ENCODE data around the gene FASTKD1.
"Not testable (repeated sequence)": the region's sequence is repeated elsewhere in the genome, so short reads cannot be mapped to it uniquely, and the experiment has no call there.

The FASTKD1 gene

GRCh38 chr2:169573160-169573973 is at the start of gene FASTKD1:
Gene FASTKD1 (minus strand): TSS chr2:169573865. CDS start chr2:169572029, 1,836 bp downstream.
- no peaks in the 10 kb centered on the region for H3K4me1 ChIP-seq (ENCODE audit: insufficient read depth, insufficient read length)
- peak within 1 kb of the TSS; percentile 79 for H3K4me3 ChIP-seq (ENCODE audit: insufficient read length, low read depth)
- H3K36me3 ChIP-seq (ENCODE audit: insufficient read depth, insufficient read length, low read length) = peaks cover 18% of the 10 kb centered on the region
- DNase-seq (ENCODE audit: low read depth, low spot score) = peak; percentile 88
- peak within 1 kb of the TSS; percentile 90 for H3K9ac ChIP-seq (ENCODE audit: insufficient read length, low read depth)
- H3K9me3 ChIP-seq (ENCODE audit: insufficient read depth, low read length) = peaks cover 5% of the 10 kb centered on the region; the same call in 1 of the 2 replicates
- H3K27me3 ChIP-seq (ENCODE audit: insufficient read depth, insufficient read length) = no peaks in the 10 kb centered on the region
- TF ChIP-seq YY1 (IDR thresholded peaks at IDR 0.05; ENCODE audit: insufficient read depth, insufficient read length) = peak; percentile 58
- no peak for TF ChIP-seq SUZ12 (IDR thresholded peaks at IDR 0.05; ENCODE audit: extremely low read depth, insufficient read depth, insufficient read length)
- no peak for TF ChIP-seq ZNF274 (IDR thresholded peaks at IDR 0.05; ENCODE audit: low read depth, low read length)

- Histone ChIP-seq H3K36me3 (ENCODE audit: insufficient read depth, insufficient read length, low read length) (peaks cover 32% of the 10 kb centered on the region), H3K4me3 (ENCODE audit: insufficient read length, low read depth) (no peak overlapping the region), H3K9ac (ENCODE audit: insufficient read length, low read depth) (no peak overlapping the region), H3K27me3 (ENCODE audit: insufficient read depth, insufficient read length) (no peaks in the 10 kb centered on the region), H3K4me1 (ENCODE audit: insufficient read depth, insufficient read length) (no peaks in the 10 kb centered on the region), H3K9me3 (ENCODE audit: insufficient read depth, low read length) (no peaks in the 10 kb centered on the region)
- no peak for TF ChIP-seq SUZ12 (IDR thresholded peaks at IDR 0.05; ENCODE audit: extremely low read depth, insufficient read depth, insufficient read length)
- no peak for TF ChIP-seq YY1 (IDR thresholded peaks at IDR 0.05; ENCODE audit: insufficient read depth, insufficient read length)
- TF ChIP-seq ZNF274 (IDR thresholded peaks at IDR 0.05; ENCODE audit: low read depth, low read length) = no peak
- no peak for DNase-seq (ENCODE audit: low read depth, low spot score)
Observed at GRCh38 chr2:169623235-169623634, 49.6 kb upstream of the FASTKD1 start.

GRCh38 chr2:169620509-169620908 is 46.8 kb upstream of the FASTKD1 start:
- 0 out of 2 replicates have a peak, but pooled peaks cover 4% of the 10 kb centered on the region for H3K9me3 ChIP-seq (ENCODE audit: insufficient read depth, low read length)
- H3K9ac ChIP-seq (ENCODE audit: insufficient read length, low read depth) = no peak overlapping the region
- H3K36me3 ChIP-seq (ENCODE audit: insufficient read depth, insufficient read length, low read length) = peaks cover 30% of the 10 kb centered on the region
- no peak for DNase-seq (ENCODE audit: low read depth, low spot score)
- H3K4me1 ChIP-seq (ENCODE audit: insufficient read depth, insufficient read length) = no peaks in the 10 kb centered on the region
- H3K27me3 ChIP-seq (ENCODE audit: insufficient read depth, insufficient read length) = no peaks in the 10 kb centered on the region
- H3K4me3 ChIP-seq (ENCODE audit: insufficient read length, low read depth) = no peak overlapping the region
- TF ChIP-seq SUZ12 (IDR thresholded peaks at IDR 0.05; ENCODE audit: extremely low read depth, insufficient read depth, insufficient read length) = no peak
- no peak for TF ChIP-seq YY1 (IDR thresholded peaks at IDR 0.05; ENCODE audit: insufficient read depth, insufficient read length)
- TF ChIP-seq ZNF274 (IDR thresholded peaks at IDR 0.05; ENCODE audit: low read depth, low read length) = no peak

- Histone ChIP-seq H3K9me3 (ENCODE audit: insufficient read depth, low read length) (0 out of 2 replicates have a peak, but pooled peaks cover 6% of the 10 kb centered on the region), H3K9ac (ENCODE audit: insufficient read length, low read depth) (no peak overlapping the region), H3K4me1 (ENCODE audit: insufficient read depth, insufficient read length) (no peaks in the 10 kb centered on the region), H3K36me3 (ENCODE audit: insufficient read depth, insufficient read length, low read length) (peaks cover 35% of the 10 kb centered on the region), H3K4me3 (ENCODE audit: insufficient read length, low read depth) (no peak overlapping the region), H3K27me3 (ENCODE audit: insufficient read depth, insufficient read length) (no peaks in the 10 kb centered on the region)
- no peak for TF ChIP-seq SUZ12 (IDR thresholded peaks at IDR 0.05; ENCODE audit: extremely low read depth, insufficient read depth, insufficient read length)
- no peak for TF ChIP-seq ZNF274 (IDR thresholded peaks at IDR 0.05; ENCODE audit: low read depth, low read length)
- no peak for TF ChIP-seq YY1 (IDR thresholded peaks at IDR 0.05; ENCODE audit: insufficient read depth, insufficient read length)
- no peak for DNase-seq (ENCODE audit: low read depth, low spot score)
Observed at GRCh38 chr2:169619946-169620345, 46.3 kb upstream of the FASTKD1 start.

GRCh38 chr2:169615982-169616381 is 42.3 kb upstream of the FASTKD1 start:
- H3K36me3 ChIP-seq (ENCODE audit: insufficient read depth, insufficient read length, low read length) = peaks cover 51% of the 10 kb centered on the region
- not testable (repeated sequence) for H3K4me3 ChIP-seq (ENCODE audit: insufficient read length, low read depth); H3K9ac ChIP-seq (ENCODE audit: insufficient read length, low read depth); H3K27me3 ChIP-seq (ENCODE audit: insufficient read depth, insufficient read length); H3K4me1 ChIP-seq (ENCODE audit: insufficient read depth, insufficient read length); DNase-seq (ENCODE audit: low read depth, low spot score); H3K9me3 ChIP-seq (ENCODE audit: insufficient read depth, low read length)

- no peak for TF ChIP-seq YY1 (IDR thresholded peaks at IDR 0.05; ENCODE audit: insufficient read depth, insufficient read length)
- TF ChIP-seq SUZ12 (IDR thresholded peaks at IDR 0.05; ENCODE audit: extremely low read depth, insufficient read depth, insufficient read length) = no peak
- no peak for TF ChIP-seq ZNF274 (IDR thresholded peaks at IDR 0.05; ENCODE audit: low read depth, low read length)
- H3K36me3 ChIP-seq (ENCODE audit: insufficient read depth, insufficient read length, low read length) = peaks cover 68% of the 10 kb centered on the region
- H3K4me1 ChIP-seq (ENCODE audit: insufficient read depth, insufficient read length) = no peaks in the 10 kb centered on the region
- no peak for DNase-seq (ENCODE audit: low read depth, low spot score)
- H3K4me3 ChIP-seq (ENCODE audit: insufficient read length, low read depth) = no peak overlapping the region
- no peak overlapping the region for H3K9ac ChIP-seq (ENCODE audit: insufficient read length, low read depth)
- 0 out of 2 replicates have a peak, but pooled peaks cover 6% of the 10 kb centered on the region for H3K9me3 ChIP-seq (ENCODE audit: insufficient read depth, low read length)
- H3K27me3 ChIP-seq (ENCODE audit: insufficient read depth, insufficient read length) = no peaks in the 10 kb centered on the region
Observed at GRCh38 chr2:169613876-169614275, 40.2 kb upstream of the FASTKD1 start.

GRCh38 chr2:169609264-169609663 is 35.6 kb upstream of the FASTKD1 start:
- TF ChIP-seq ZNF274 (IDR thresholded peaks at IDR 0.05; ENCODE audit: low read depth, low read length) (no peak), YY1 (IDR thresholded peaks at IDR 0.05; ENCODE audit: insufficient read depth, insufficient read length) (no peak), SUZ12 (IDR thresholded peaks at IDR 0.05; ENCODE audit: extremely low read depth, insufficient read depth, insufficient read length) (no peak)
- no peak for DNase-seq (ENCODE audit: low read depth, low spot score)
- H3K9ac ChIP-seq (ENCODE audit: insufficient read length, low read depth) = no peak overlapping the region
- H3K4me1 ChIP-seq (ENCODE audit: insufficient read depth, insufficient read length) = no peaks in the 10 kb centered on the region
- H3K36me3 ChIP-seq (ENCODE audit: insufficient read depth, insufficient read length, low read length) = peaks cover 90% of the 10 kb centered on the region
- no peaks in the 10 kb centered on the region for H3K9me3 ChIP-seq (ENCODE audit: insufficient read depth, low read length)
- no peak overlapping the region for H3K4me3 ChIP-seq (ENCODE audit: insufficient read length, low read depth)
- H3K27me3 ChIP-seq (ENCODE audit: insufficient read depth, insufficient read length) = no peaks in the 10 kb centered on the region
